Erythroblast (primary cell): ENCODE measurements around the gene JAK2.

Experiments
- GATA1 ChIP-seq: IDR thresholded peaks from 2 replicates; pipeline ENCODE4 v1.6.1; 2011; ENCODE audit warnings: low read depth, mild to moderate bottlenecking, control low read depth, low read length, moderate library complexity
- POLR2A ChIP-seq: IDR thresholded peaks from 2 replicates; pipeline ENCODE4 v1.6.1; 2011; ENCODE audit warnings: mild to moderate bottlenecking, low read length

DNA sequence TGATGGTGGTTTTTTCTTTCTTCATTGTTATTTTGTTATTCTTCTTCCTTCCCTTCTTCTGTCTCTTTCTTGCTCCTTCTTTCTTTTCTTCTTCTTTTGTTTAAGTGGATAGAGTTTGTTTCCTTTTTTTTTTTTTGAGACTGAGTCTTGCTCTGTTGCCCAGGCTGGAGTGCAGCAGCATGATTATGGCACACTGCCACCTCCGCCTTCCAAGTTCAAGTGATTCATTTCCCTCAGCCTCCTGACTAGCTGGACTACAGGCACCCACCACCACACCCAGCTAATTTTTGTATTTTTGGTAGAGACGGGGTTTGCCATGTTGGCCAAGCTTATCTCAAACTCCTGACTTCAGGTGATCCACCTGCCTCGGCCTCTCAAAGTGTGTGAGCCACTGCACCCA lies 40.3 kb downstream of the JAK2 start:
- no peak for TF ChIP-seq POLR2A
- TF ChIP-seq GATA1: no peak
